Measurements from ENCODE around the gene HLCS.

The HLCS gene

DNA sequence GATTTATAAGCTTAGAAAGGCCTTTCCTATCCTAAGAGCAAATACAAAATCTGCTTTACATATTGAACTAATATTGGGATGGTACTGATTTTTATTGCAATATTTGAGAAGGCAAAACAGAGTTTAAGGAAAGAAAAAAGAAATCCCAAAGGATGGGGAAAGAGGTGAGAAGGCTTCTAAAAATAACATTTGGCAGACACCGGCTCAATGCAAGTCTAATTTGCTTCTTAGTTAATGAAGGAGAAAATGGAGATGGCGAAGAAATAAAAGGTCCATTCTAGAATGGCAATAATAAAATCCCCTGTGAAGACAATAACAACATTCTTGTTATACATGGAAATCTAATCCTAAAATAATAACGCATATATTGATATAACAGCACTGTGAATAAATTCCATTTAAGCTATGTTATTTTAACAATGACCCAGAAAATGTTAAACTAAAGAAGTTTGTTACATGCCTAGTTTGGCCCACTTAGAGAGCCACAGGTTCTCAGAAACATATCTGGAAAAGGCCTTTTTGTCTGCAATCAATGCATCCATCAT is 117.7 kb downstream of the HLCS start:
- Histone ChIP-seq H2BK12ac (ENCODE audit: low read length) (no peak overlapping the region), H2BK5ac (ENCODE audit: low read length) (no peak overlapping the region), H3K23ac (ENCODE audit: low read depth, low read length, poor library complexity) (no peak overlapping the region), H3K27ac (replicated peaks; ENCODE audit: low read length) (no peak overlapping the region), H2AK5ac (ENCODE audit: low read depth, low read length) (no peak overlapping the region), H3K27me3 (ENCODE audit: control insufficient read depth in 3 of 3, insufficient read depth in 3 of 3, low read depth in 1 of 3, low read length in 3 of 3) (no peaks in the 10 kb centered on the region), H3K9ac (ENCODE audit: low read depth, low read length, poor library complexity) (no peak overlapping the region), H4K8ac (ENCODE audit: low read depth, low read length) (no peak overlapping the region), H3K4me3 (ENCODE audit: low read length in 2 of 2) (no peak overlapping the region), H3K36me3 (replicated peaks in 1 of 2; ENCODE audit: control insufficient read depth in 2 of 2, insufficient read depth in 2 of 2, low read length in 2 of 2) (no peaks in the 10 kb centered on the region), H3K79me1 (ENCODE audit: low read depth, low read length) (peaks cover 3% of the 10 kb centered on the region), H4K91ac (ENCODE audit: low read depth, low read length, poor library complexity) (no peak overlapping the region), H3K9me3 (replicated peaks in 1 of 2; ENCODE audit: control insufficient read depth in 2 of 2, insufficient read depth in 1 of 2, low read depth in 1 of 2, low read length in 2 of 2) (no peaks in the 10 kb centered on the region), H3K4ac (ENCODE audit: low read length) (no peak overlapping the region), H3K14ac (ENCODE audit: low read length) (no peak overlapping the region), H2BK120ac (ENCODE audit: low read depth, low read length) (no peak overlapping the region), H3K18ac (ENCODE audit: low read length) (no peak overlapping the region), H3K4me2 (ENCODE audit: insufficient read depth, low read length, poor library complexity, severe bottlenecking) (no peak overlapping the region), H2BK15ac (ENCODE audit: low read length) (no peak overlapping the region), H2AFZ (ENCODE audit: low read length) (no peak overlapping the region), H3K4me1 (ENCODE audit: control insufficient read depth in 2 of 2, insufficient read depth in 1 of 2, low read depth in 1 of 2, low read length in 2 of 2) (peaks cover 2 to 12% of the 10 kb centered on the region in 2 donors)
- DNase-seq (ENCODE audit: low spot score), result no peak
- no CpG with 5 or more reads among the region's 3 CpGs for WGBS, 2 donors (ENCODE audit: extremely low coverage in 2 of 2, insufficient read length in 2 of 2, insufficient replicate concordance in 1 of 2)

DNA sequence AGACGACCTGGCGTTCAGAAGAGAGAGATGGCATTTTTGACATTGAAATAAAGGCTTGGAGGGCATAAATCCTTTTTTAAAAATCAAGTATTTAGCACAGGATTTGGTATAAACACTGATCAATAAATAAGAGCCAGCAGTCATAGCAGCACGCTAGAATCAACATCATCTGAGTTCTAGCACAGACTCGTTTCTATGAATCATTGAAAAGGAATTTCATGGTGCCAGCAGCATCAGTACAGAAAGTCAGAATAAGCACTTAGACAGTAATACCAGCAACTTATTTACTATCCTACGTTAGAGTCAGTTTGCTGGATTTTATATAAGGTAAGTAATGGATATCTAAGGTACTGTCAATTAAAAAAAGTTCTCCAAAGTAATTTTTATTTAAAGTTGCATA is 119.3 kb downstream of the HLCS start:
- peaks cover 2 to 5% of the 10 kb centered on the region in 2 donors for H3K4me1 ChIP-seq (ENCODE audit: control insufficient read depth in 2 of 2, insufficient read depth in 1 of 2, low read depth in 1 of 2, low read length in 2 of 2)
- H3K79me1 ChIP-seq (ENCODE audit: low read depth, low read length), result peaks cover 3% of the 10 kb centered on the region
- H3K4ac ChIP-seq (ENCODE audit: low read length), result no peak overlapping the region
- H3K9ac ChIP-seq (ENCODE audit: low read depth, low read length, poor library complexity), result no peak overlapping the region
- no peaks in the 10 kb centered on the region for H3K36me3 ChIP-seq (replicated peaks in 1 of 2; ENCODE audit: control insufficient read depth in 2 of 2, insufficient read depth in 2 of 2, low read length in 2 of 2)
- no peak overlapping the region for H2AK5ac ChIP-seq (ENCODE audit: low read depth, low read length)
- WGBS, 2 donors (ENCODE audit: extremely low coverage in 2 of 2, insufficient read length in 2 of 2, insufficient replicate concordance in 1 of 2), result no CpG with 5 or more reads among the region's 5 CpGs
- H4K8ac ChIP-seq (ENCODE audit: low read depth, low read length), result no peak overlapping the region
- no peak overlapping the region for H3K23ac ChIP-seq (ENCODE audit: low read depth, low read length, poor library complexity)
- H3K4me3 ChIP-seq (ENCODE audit: low read length in 2 of 2), result no peak overlapping the region
- H4K91ac ChIP-seq (ENCODE audit: low read depth, low read length, poor library complexity), result no peak overlapping the region
- H3K18ac ChIP-seq (ENCODE audit: low read length), result no peak overlapping the region
- H2BK5ac ChIP-seq (ENCODE audit: low read length), result no peak overlapping the region
- H2AFZ ChIP-seq (ENCODE audit: low read length), result no peak overlapping the region
- no peak for DNase-seq (ENCODE audit: low spot score)
- H3K27me3 ChIP-seq (ENCODE audit: control insufficient read depth in 3 of 3, insufficient read depth in 3 of 3, low read depth in 1 of 3, low read length in 3 of 3), result no peaks in the 10 kb centered on the region
- H3K14ac ChIP-seq (ENCODE audit: low read length), result no peak overlapping the region
- H2BK15ac ChIP-seq (ENCODE audit: low read length), result no peak overlapping the region
- no peak overlapping the region for H3K27ac ChIP-seq (replicated peaks; ENCODE audit: low read length)
- no peaks in the 10 kb centered on the region for H3K9me3 ChIP-seq (replicated peaks in 1 of 2; ENCODE audit: control insufficient read depth in 2 of 2, insufficient read depth in 1 of 2, low read depth in 1 of 2, low read length in 2 of 2)
- H3K4me2 ChIP-seq (ENCODE audit: insufficient read depth, low read length, poor library complexity, severe bottlenecking), result no peak overlapping the region
- H2BK120ac ChIP-seq (ENCODE audit: low read depth, low read length), result no peak overlapping the region
- H2BK12ac ChIP-seq (ENCODE audit: low read length), result no peak overlapping the region

DNA sequence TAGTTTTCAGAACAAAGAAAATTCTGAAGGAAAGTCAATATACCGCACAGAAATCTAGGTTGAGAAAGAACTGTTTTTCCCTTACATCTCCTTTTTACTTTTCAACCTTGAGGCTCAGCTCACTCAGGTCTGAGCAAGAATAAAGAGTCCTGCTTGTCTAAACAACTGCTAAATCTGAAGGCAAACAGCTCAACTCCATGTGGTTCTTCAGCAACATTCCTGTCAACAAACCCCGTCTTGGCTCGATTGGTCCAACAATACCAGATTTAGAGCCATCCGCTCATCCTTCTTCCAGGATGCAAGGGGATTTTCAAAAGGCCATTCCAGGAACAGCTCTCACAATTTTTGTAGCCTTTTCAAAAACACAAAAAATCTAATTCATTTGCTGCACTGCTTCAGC is 119.8 kb downstream of the HLCS start:
- Histone ChIP-seq H2BK12ac (ENCODE audit: low read length) (no peak overlapping the region), H4K91ac (ENCODE audit: low read depth, low read length, poor library complexity) (no peak overlapping the region), H3K4me2 (ENCODE audit: insufficient read depth, low read length, poor library complexity, severe bottlenecking) (no peak overlapping the region), H3K9me3 (replicated peaks in 1 of 2; ENCODE audit: control insufficient read depth in 2 of 2, insufficient read depth in 1 of 2, low read depth in 1 of 2, low read length in 2 of 2) (peaks cover 0 to under 1% of the 10 kb centered on the region in 2 donors), H2BK5ac (ENCODE audit: low read length) (no peak overlapping the region), H3K36me3 (replicated peaks in 1 of 2; ENCODE audit: control insufficient read depth in 2 of 2, insufficient read depth in 2 of 2, low read length in 2 of 2) (no peaks in the 10 kb centered on the region), H2AK5ac (ENCODE audit: low read depth, low read length) (no peak overlapping the region), H3K27me3 (ENCODE audit: control insufficient read depth in 3 of 3, insufficient read depth in 3 of 3, low read depth in 1 of 3, low read length in 3 of 3) (no peaks in the 10 kb centered on the region), H3K23ac (ENCODE audit: low read depth, low read length, poor library complexity) (no peak overlapping the region), H2BK15ac (ENCODE audit: low read length) (no peak overlapping the region), H3K4ac (ENCODE audit: low read length) (no peak overlapping the region), H3K79me1 (ENCODE audit: low read depth, low read length) (peaks cover 3% of the 10 kb centered on the region), H3K18ac (ENCODE audit: low read length) (no peak overlapping the region), H3K14ac (ENCODE audit: low read length) (no peak overlapping the region), H3K9ac (ENCODE audit: low read depth, low read length, poor library complexity) (no peak overlapping the region), H3K4me1 (ENCODE audit: control insufficient read depth in 2 of 2, insufficient read depth in 1 of 2, low read depth in 1 of 2, low read length in 2 of 2) (peaks cover 2 to 5% of the 10 kb centered on the region in 2 donors), H2AFZ (ENCODE audit: low read length) (no peak overlapping the region), H2BK120ac (ENCODE audit: low read depth, low read length) (no peak overlapping the region), H3K27ac (replicated peaks; ENCODE audit: low read length) (peak overlapping the region; percentile 4), H3K4me3 (ENCODE audit: low read length in 2 of 2) (no peak overlapping the region), H4K8ac (ENCODE audit: low read depth, low read length) (no peak overlapping the region)
- WGBS, 2 donors (ENCODE audit: extremely low coverage in 2 of 2, insufficient read length in 2 of 2, insufficient replicate concordance in 1 of 2), result no CpG with 5 or more reads among the region's 4 CpGs
- DNase-seq (ENCODE audit: low spot score), result no peak

DNA sequence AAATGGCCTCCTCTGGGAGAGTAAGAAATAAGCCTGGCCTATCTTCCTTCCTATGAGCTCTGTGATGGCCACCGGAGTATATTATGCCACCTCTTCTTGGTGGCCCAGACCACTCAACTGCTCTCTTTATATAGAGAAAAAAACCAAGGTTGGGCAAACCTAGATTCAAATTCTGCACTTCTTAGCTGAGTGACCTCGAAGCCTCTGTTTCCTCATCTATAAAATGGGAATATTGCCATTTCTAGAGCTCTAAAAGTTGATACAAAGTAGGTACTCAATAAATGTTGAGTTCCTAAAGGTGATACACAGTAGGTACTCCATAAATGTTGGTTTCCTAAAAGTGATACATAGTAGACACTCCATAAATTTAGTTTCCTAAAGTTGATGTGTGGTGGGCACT is 120.7 kb downstream of the HLCS start:
- no peaks in the 10 kb centered on the region for H3K36me3 ChIP-seq (replicated peaks in 1 of 2; ENCODE audit: control insufficient read depth in 2 of 2, insufficient read depth in 2 of 2, low read length in 2 of 2)
- no peaks in the 10 kb centered on the region for H3K27me3 ChIP-seq (ENCODE audit: control insufficient read depth in 3 of 3, insufficient read depth in 3 of 3, low read depth in 1 of 3, low read length in 3 of 3)
- no peak overlapping the region for H3K4ac ChIP-seq (ENCODE audit: low read length)
- H3K79me1 ChIP-seq (ENCODE audit: low read depth, low read length), result peaks cover 3% of the 10 kb centered on the region
- no peak overlapping the region for H2BK5ac ChIP-seq (ENCODE audit: low read length)
- no peak for DNase-seq (ENCODE audit: low spot score)
- no CpG with 5 or more reads among the region's 2 CpGs for WGBS, 2 donors (ENCODE audit: extremely low coverage in 2 of 2, insufficient read length in 2 of 2, insufficient replicate concordance in 1 of 2)
- H2AFZ ChIP-seq (ENCODE audit: low read length), result no peak overlapping the region
- H3K14ac ChIP-seq (ENCODE audit: low read length), result no peak overlapping the region
- H3K4me3 ChIP-seq (ENCODE audit: low read length in 2 of 2), result no peak overlapping the region
- peaks cover 0 to 2% of the 10 kb centered on the region in 2 donors for H3K9me3 ChIP-seq (replicated peaks in 1 of 2; ENCODE audit: control insufficient read depth in 2 of 2, insufficient read depth in 1 of 2, low read depth in 1 of 2, low read length in 2 of 2)
- H2AK5ac ChIP-seq (ENCODE audit: low read depth, low read length), result no peak overlapping the region
- no peak overlapping the region for H3K9ac ChIP-seq (ENCODE audit: low read depth, low read length, poor library complexity)
- H2BK120ac ChIP-seq (ENCODE audit: low read depth, low read length), result no peak overlapping the region
- H4K91ac ChIP-seq (ENCODE audit: low read depth, low read length, poor library complexity), result no peak overlapping the region
- no peak overlapping the region for H3K27ac ChIP-seq (replicated peaks; ENCODE audit: low read length)
- H3K4me2 ChIP-seq (ENCODE audit: insufficient read depth, low read length, poor library complexity, severe bottlenecking), result no peak overlapping the region
- no peak overlapping the region for H3K23ac ChIP-seq (ENCODE audit: low read depth, low read length, poor library complexity)
- H4K8ac ChIP-seq (ENCODE audit: low read depth, low read length), result no peak overlapping the region
- H2BK12ac ChIP-seq (ENCODE audit: low read length), result no peak overlapping the region
- no peak overlapping the region for H2BK15ac ChIP-seq (ENCODE audit: low read length)
- peaks cover 2 to 5% of the 10 kb centered on the region in 2 donors for H3K4me1 ChIP-seq (ENCODE audit: control insufficient read depth in 2 of 2, insufficient read depth in 1 of 2, low read depth in 1 of 2, low read length in 2 of 2)
- no peak overlapping the region for H3K18ac ChIP-seq (ENCODE audit: low read length)

Measured in neuronal stem cell (in vitro differentiated cells).